SW480 (cell line): ENCODE data around the gene ZBTB42.

Experiments used
- DNase-seq: peaks from one replicate; pipeline ENCODE4 v3.0.0-alpha.2; 2016; ENCODE audit warnings: low spot score

The ZBTB42 gene

DNA sequence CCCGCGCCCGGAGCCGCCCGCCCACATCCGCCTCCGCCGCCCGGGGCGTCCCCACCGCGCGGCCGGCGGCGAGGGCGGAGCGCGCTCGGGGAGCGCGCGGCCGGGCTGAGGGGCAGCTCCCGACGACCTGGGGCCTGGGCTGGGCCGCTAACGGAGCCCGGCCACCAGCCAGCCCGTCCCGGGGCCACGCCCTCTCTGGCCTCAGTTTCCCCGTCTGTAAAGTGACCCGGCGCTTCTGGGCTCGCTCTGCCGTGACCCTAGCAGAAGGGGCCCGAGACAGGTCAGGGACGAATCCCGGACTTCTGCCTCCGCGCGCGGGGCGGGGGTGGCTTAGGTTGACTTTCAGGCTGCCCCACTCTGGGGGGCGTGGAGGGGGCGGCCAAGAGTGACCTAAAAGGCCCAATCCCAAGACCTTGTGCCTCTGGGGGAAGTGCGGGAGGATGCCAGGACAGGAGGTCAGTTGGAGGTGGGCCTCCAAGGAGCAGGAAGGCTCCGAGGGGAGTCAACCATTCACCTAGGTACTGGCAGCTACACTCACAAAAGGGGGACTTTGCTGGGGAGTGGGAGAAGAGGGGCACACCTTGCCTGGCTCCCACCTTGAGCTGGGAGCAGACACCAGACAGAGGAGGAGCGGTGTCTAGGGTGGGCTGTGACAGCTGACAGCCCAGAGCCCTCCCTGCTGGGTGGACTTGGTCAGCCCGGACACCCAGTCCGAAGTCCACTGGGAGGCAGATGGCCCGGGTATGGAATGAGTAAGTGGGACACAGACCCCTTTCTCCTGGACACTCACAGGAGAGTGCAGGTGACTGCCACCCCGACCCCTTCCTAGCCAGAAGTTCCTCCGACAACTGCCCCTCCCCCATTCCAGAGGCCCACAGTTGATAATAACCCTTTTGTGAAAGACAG lies 4.9 kb upstream of the ZBTB42 start:
- DNase-seq: no peak

DNA sequence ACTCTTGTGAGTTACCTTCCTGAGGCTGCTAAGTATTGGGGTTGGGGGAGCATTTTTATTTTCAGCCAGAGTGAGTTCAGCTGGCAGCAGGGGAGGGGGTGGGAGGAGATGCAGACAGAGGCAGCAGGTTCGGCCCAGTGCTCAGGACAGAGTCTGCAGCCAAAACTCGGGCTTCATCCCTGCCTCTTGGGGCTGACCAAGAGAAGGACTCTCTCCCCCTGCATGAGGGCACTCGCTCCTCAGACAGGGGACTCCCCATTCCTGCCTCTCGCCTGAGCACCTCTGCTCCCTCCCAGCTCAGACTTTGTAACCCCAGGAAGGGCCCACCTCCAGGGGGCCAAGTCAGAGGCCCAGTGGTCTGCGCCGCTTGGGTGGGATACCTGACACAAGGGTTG lies 4.2 kb upstream of the ZBTB42 start:
- DNase-seq: no peak

GRCh38 chr14:104797115-104798044 lies 3.5 kb upstream of the ZBTB42 start:
- DNase-seq: no peak

DNA sequence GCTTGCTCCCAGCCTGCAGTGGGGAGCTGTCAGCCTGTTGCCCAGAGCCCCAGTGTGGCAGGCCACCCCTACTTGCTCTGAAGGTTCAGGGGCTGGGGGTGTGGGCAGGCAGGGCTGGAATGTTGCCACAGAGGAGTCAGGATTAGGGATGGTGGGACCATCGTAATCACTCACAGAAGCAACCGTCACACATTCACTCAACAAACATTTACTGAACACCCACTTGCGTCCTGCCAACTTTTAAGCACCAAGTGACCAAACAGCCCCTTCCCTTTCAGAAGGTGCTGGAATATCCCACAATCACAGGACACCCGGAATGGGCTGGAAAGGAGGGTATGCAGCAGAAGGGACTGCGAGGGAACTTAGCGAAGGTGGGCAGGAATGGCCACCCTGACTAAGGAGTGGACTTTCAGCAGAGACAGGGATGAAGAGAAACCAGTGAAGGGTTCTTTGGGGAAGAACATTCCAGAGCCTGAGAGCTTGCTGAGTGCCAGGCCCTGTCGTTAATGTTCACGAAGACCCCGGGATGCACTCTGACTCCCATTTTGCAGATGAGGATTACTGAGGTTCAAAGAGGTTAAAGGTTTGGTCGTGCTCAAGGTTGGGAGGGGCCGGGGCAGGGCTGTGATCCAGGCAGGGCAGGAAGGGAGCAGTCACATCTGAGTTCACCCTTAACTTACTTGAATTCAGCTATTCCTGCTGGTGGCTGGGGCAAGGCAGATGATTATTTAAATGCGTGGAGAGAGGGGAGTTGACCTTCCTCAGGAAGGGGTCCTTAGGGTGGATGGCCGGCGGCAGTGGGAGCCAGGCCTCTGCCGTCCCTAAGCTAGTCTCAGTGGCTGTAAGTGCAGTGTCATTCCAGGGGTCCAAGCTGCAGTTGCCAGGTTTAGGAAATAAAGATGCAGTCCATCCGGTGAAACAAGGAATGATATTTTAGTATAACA lies 2.3 kb upstream of the ZBTB42 start:
- no peak for DNase-seq

DNA sequence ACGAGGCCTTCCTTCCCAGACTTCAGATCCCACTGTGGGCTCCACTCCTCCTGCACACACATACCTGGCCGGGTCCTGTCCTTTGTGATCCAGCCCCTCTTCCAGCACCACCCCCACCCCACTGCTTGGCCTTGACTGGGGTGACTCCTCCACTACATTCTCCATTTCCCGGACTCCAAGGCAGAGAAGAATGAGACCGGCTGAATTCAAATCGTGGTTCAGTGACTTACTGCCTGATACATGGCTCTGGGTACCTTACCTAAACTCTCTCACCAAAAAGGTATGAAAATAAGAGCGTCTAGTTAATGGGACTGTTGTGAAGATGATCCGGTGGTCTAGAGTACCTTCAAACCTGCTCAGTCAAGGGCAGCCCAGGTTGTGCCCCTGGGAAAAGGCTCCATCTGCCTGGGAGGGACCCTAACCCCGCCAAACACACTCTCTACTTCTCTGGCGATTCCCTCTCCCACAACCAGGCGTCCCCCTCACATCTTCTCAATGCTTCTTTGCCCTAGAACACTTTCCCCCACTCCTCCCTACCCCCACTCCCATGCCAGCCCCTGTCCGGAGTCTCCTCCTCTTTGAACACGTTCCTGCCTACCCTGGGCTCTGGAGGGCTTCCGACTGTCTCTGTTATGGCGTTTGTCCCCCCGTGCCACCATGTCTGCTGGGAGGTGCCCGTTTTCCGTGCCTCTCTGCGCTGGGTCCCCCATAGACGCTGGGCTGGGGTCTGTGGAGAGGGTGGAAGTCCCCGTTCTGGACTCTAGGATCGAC lies 1.5 kb upstream of the ZBTB42 start:
- no peak for DNase-seq

DNA sequence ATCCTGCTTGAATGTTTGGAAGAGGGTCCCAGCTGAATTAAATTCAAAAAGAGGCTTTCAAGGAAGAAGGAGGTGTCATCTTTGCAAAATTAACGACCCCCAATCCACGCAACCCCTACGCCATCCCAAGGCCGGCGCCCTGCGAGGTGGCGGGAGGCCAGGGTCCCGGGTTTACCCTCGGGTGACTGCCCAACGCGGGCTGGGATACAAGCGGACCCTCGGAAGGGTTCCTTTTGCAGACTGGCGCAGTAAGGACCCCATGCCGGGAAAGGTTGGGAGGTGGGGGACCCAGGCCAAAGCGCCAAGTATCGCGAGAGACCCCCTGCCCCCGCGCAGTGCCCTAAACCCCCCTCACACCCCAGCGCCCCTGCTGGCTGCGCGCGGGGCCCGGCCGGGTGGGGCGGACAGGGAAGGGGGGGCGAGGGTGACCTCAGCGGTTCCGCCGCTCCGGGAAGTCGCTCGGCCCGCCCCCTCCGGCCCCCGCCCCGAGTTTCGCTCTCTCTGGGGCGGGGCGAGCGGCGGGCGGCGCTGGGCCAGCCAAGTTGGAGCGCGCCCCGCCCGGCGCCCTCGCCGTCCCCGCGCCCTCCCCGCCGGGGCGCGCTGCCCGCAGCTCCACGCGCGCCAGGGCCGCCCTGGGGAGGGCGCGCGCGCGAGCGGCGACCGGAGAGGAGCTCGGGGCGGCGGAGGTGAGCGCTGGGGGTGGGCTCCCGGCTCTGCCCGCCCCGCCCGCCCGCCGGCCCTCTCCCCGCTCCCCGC lies 708 bp upstream of the ZBTB42 start:
- no peak for DNase-seq

- DNase-seq: no peak
These were observed 856 bp downstream of the ZBTB42 start for GRCh38 chr14:104801520-104802393.

GRCh38 chr14:104802394-104803184 lies 1.7 kb downstream of the ZBTB42 start:
- no peak for DNase-seq

DNA sequence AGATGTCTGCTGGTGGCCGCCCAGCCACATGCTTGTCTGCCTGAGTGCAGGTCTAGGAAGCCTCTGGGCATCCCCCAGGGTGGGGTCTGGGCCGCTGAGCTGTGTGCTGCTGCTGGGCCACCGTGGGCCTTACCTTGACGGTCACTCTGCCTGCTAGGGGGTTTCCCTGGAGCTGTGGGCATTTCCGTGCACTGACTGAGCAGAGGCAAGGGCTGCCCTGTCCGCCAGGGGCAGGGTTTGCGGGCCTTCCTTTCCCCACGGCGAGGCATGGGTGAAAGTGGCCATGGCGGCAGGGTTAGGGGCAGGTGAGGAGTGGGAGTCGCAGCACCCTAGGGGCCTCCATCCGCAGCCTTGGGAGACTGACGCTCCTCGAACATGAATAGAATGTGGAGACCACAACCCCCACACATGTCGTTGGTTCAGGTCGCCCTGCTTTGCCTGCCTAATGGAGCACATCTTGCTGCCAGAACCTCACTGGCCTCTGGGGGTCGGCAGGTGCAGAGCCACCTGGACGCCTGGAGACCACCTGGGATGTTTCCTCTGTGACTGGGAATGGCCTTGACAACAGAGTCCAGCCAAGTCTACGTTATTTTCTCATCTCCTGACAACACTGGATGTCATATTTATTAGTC lies 2.5 kb downstream of the ZBTB42 start:
- no peak for DNase-seq

- DNase-seq: no peak
These were observed 3.1 kb downstream of the ZBTB42 start for GRCh38 chr14:104803912-104804410.

DNA sequence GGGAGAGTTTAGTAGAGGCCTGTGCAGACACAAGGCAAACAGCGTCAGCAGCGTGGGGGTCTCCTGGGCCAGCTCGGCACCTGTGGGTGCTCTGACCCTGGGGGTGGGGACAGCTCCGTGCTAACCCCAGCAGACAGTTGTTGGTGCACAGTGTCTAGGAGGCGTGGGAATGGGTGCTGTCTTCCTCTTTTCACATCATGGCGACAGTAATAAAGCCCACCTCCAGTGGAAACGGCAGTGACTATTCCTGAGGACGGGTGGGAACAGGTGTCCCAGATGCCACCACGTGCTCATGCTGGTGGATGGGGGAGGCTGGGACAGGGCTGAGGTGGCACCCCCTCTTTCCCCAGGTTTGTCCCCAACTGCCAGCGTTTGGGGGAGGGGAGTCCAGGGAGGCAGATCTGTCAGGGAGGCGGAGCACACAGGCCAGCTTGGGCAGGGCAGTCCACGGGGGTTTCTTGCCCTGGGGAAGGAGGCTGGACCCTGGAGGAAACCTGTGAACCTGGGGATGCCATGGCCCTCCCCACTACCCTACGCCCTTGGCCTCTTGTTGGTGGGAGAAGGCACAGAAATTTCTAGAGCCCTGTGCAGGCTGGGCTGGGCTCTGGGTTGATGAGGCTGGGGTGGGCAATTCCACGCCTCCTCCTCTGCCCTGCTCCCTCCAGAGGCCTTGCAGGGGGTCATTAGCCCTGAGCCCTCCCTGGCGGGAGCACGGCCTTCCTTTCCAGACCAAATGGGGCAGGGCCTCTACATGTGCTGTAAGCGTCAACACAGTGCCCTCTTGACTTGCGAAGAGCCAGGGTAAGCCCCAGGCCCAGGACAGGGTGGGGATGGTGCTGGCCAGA lies 3.8 kb downstream of the ZBTB42 start:
- DNase-seq: no peak

DNA sequence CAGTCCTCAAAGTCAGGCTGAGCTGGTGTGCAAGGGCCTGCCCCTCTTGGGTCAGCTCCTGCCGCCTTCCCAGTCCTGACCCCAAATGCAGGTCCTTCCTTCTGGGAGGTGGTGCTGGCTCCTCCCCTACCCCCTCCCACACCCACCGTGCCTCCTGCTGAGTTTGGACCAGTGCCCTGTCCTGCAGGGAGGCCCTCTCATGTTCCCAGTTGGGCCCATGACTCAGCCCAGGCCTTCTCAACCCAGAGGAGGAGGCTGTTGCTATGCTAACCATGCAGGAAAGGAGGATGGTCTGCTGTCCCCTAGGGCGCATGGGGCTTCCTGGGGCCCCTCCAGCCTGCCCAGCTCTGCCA lies 4.4 kb downstream of the ZBTB42 start:
- DNase-seq: no peak

- DNase-seq: no peak
These were observed 5.2 kb downstream of the ZBTB42 start for GRCh38 chr14:104805941-104806624.

- DNase-seq: no peak
These were observed 5.9 kb downstream of the ZBTB42 start for GRCh38 chr14:104806625-104807465.

DNA sequence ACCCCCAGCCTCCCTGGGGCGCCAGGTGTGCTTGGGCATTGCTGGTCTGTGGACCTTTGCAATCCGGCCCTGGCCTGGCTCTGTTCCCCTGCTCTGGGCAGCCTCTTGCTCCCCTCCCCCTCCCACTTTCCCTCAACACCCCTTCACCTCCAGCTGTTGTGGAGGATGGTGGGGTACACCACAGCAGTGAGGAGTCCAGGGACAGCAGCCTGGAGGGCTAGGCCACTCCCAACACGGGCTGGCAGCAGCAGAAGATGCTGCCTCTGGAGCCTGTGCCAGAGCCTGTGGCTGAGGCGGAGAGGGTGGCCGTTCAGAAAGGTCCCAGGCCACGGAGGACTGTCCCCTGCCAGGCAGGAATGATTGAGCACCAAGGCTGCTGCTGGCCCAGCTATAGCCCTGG lies 7.6 kb downstream of the ZBTB42 start:
- no peak for DNase-seq
